Esophagus (tissue), 2 donors: ENCODE results near the gene TEX38. TPM values are rescaled to one million over a fixed set of nuclear protein-coding genes. Genes with fewer than 3 reads are reported as not detected.
"Not testable (repeated sequence)": the region's sequence is repeated elsewhere in the genome, so short reads cannot be mapped to it uniquely, and the experiment has no call there.

ENCODE experiments used
- H3K27ac ChIP-seq, 2 donors: one replicate each; pipeline ENCODE4 v1.5.1; 2013; ENCODE audit warnings: low read depth in 2 of 2, mild to moderate bottlenecking in 2 of 2, inconsistent platforms in 1 of 2, low read length in 1 of 2, moderate library complexity in 1 of 2
- H3K27me3 ChIP-seq, 2 donors: one replicate each; pipeline ENCODE4 v1.6.1; 2013; ENCODE audit warnings: low read length in 2 of 2, control low read depth in 1 of 2, mild to moderate bottlenecking in 1 of 2; ENCODE audit not compliant: insufficient read depth in 2 of 2, control insufficient read depth in 1 of 2
- H3K36me3 ChIP-seq, 2 donors: one replicate each; pipeline ENCODE4 v1.6.1; 2013; ENCODE audit warnings: low read length in 1 of 2; ENCODE audit not compliant: control insufficient read depth in 2 of 2, insufficient read depth in 2 of 2
- H3K4me1 ChIP-seq, 2 donors: one replicate each; pipeline ENCODE4 v1.6.1; 2013; ENCODE audit warnings: low read length in 1 of 2; ENCODE audit not compliant: control insufficient read depth in 2 of 2, insufficient read depth in 2 of 2
- H3K4me3 ChIP-seq, 2 donors: one replicate each; pipeline ENCODE4 v1.5.1; 2013; ENCODE audit warnings: low read length in 2 of 2, mild to moderate bottlenecking in 2 of 2, low read depth in 1 of 2, moderate library complexity in 1 of 2
- H3K9me3 ChIP-seq, 2 donors: one replicate each; pipeline ENCODE4 v1.6.1; 2013; ENCODE audit warnings: mild to moderate bottlenecking in 2 of 2, low read depth in 1 of 2, low read length in 1 of 2, moderate library complexity in 1 of 2; ENCODE audit not compliant: control insufficient read depth in 2 of 2, insufficient read depth in 1 of 2
- WGBS, 2 donors: extraction: QIAGEN DNeasy Blood & Tissue Kit; methylation state at CpG; one replicate each; pipeline ENCODE4 v1.1.7; 2013; 5-methylcytosine and 5-hydroxymethylcytosine counted together
- polyA plus RNA-seq, 2 donors: library from polyadenylated mRNA; stranded (reverse); fragments of 200-250 nt; gene quantifications; one replicate each; pipeline ENCODE4 v1.2.3, GENCODE V29; 2013
- donor health status: healthy with polysubstance abuse.
- donor health status: Bipolar disorder and iron deficiency.

The TEX38 gene
- polyA plus RNA-seq, 2 donors = not detected

DNA sequence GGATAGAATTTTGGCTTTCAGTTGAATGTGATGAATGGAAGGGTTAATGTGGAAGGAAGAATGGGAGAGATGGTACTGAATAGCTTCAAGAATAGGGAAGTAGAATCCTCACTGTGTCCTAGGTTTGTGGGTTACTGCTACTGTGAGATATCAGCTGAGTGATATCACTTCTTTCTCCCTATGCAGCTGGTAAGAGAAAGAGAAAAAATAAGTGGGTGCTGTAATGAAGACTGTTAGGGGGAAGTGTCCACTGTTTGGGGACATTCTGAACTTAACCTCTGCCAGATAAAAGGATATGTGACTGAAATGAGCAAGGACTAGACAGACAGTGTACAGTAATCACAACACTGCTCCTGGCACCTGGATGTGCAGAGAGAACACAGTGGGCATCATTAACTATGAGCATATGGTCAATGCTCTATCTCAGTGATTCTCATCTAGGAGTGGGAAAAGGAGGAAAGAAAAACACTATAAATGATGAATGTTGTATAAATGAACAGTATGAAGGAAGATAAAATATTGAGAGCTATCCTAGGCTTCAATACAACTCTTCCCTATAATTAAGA is 29.5 kb upstream of the TEX38 start:
- H3K27me3 ChIP-seq = no peaks in the 10 kb centered on the region
- no peak overlapping the region for H3K4me3 ChIP-seq
- H3K27ac ChIP-seq = no peak overlapping the region
- no peaks in the 10 kb centered on the region for H3K4me1 ChIP-seq
- no peaks in the 10 kb centered on the region for H3K9me3 ChIP-seq
- H3K36me3 ChIP-seq = no peaks in the 10 kb centered on the region

DNA sequence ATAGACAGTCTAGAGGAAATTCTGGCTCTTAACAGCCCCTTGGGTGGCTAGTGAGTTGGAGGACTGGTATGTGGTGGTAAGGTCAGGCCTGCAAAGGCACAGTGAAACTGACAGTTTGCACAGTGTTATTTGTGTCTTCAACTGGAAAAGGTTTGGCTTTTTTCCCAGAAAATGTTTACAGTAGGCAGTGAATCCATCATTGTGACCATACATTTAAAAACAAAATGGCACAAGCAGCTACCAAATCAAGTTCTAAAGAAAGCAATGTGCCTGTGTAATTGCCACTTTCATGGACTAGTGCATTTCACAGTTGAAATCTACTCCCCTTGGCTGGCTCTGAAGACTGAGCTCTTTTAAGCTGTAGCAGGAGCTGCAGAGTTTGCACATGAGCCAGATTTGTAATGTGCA is 28.3 kb upstream of the TEX38 start:
- Histone ChIP-seq H3K4me3 (no peak overlapping the region), H3K27ac (peak overlapping the region; percentile 7 to 26)

DNA sequence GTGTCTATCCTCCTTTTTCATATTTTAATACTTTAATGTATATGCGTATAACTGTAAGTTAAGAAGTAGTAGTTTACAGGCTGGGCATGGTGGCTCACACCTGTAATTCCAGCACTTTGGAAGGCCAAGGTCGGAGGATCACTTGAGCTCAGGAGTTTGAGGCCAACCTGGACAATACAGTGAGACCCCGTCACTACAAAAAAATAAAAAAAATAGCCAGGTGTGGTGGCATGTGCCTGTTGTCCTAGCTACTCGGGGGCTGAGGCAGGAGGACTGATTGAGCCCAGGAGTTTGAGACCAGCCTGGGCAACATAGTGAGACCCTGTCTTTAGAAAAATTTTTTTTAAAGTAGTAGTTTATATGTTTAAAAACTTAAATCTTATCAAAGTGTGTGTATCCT is 25.8 kb upstream of the TEX38 start:
- 94 to 97% methylated on average over 4 of the region's 4 CpGs for WGBS, 2 donors
- Histone ChIP-seq H3K4me3 (no peak overlapping the region), H3K36me3 (peaks cover 0 to 3% of the 10 kb centered on the region in 2 donors), H3K9me3 (peaks cover 0 to 3% of the 10 kb centered on the region in 2 donors), H3K27ac (no peak overlapping the region), H3K27me3 (no peaks in the 10 kb centered on the region), H3K4me1 (no peaks in the 10 kb centered on the region)

More for the DNA sequence above, 28.3 kb upstream of the TEX38 start:
- Histone ChIP-seq H3K4me1 (no peaks in the 10 kb centered on the region), H3K9me3 (no peaks in the 10 kb centered on the region), H3K36me3 (no peaks in the 10 kb centered on the region), H3K27me3 (no peaks in the 10 kb centered on the region)

DNA sequence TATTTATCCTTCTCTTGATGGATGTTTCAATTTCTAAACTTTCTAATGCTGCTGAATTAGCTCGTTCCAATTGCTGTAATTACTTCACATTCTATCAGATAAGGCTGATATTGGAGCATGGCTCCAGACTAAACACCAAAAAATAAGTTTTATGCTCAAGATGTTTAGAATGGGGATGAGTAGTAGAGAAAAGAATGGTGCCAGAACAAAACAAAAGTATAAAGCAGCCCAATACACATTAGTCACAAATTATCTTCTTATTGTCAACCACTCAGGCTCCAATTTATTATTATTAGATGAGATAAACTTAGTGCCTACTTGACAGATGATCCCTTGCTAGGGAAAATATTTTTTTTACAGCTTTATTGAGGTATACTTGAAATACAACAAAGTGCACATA is 25.3 kb upstream of the TEX38 start:
- Histone ChIP-seq H3K4me3 (no peak overlapping the region), H3K4me1 (no peaks in the 10 kb centered on the region), H3K36me3 (peaks cover 0 to 3% of the 10 kb centered on the region in 2 donors), H3K27me3 (no peaks in the 10 kb centered on the region), H3K27ac (no peak overlapping the region), H3K9me3 (peaks cover 0 to 3% of the 10 kb centered on the region in 2 donors)
- 79 to 83% methylated on average over 1 of the region's 1 CpG for WGBS, 2 donors

DNA sequence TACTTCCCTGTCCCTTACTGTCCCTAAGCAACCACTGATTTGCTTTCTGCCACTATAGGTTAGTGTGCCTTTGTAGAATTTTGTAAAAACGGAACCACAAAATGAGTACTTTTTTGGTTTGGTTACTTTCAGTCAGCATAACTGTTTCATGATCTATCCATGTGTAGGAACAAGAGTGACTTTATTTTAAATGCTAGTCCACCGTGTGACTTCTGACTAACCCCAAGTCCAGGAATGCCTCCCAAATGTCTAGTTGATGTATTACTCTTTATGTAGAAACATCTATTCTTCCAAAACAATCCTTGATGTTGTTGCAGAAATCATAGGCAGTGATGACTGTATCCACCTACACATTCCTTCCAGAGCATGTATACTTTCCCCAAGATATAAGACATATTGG is 24.8 kb upstream of the TEX38 start:
- Histone ChIP-seq H3K27me3 (no peaks in the 10 kb centered on the region), H3K36me3 (peaks cover 0 to 3% of the 10 kb centered on the region in 2 donors), H3K4me1 (no peaks in the 10 kb centered on the region), H3K27ac (no peak overlapping the region), H3K9me3 (peaks cover 0 to 3% of the 10 kb centered on the region in 2 donors), H3K4me3 (no peak overlapping the region)
- WGBS, 2 donors = 85 to 86% methylated on average over 2 of the region's 2 CpGs

DNA sequence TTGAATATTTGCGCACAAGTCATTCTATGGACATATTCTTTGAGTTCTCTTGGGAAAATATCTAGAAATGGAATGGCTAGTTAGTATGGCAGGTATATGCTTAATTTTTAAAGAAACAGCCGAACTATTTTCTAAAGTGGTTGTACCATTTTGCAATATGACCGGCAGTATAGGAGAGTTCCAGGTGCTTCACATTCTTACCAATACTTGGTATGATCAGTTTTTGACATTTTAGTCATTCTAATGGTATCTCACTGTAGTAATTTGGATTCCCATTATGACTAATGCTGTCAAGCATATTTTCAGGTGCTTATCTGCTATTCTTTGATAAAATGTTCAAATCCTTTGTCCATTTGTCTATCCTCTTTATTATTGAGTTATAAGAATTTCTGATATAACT is 24.0 kb upstream of the TEX38 start:
- Histone ChIP-seq H3K27ac (no peak overlapping the region), H3K9me3 (peaks cover 0 to 3% of the 10 kb centered on the region in 2 donors), H3K4me3 (no peak overlapping the region), H3K27me3 (no peaks in the 10 kb centered on the region), H3K36me3 (peaks cover 0 to 3% of the 10 kb centered on the region in 2 donors), H3K4me1 (no peaks in the 10 kb centered on the region)
- WGBS, 2 donors = 97% methylated on average over 3 of the region's 3 CpGs

DNA sequence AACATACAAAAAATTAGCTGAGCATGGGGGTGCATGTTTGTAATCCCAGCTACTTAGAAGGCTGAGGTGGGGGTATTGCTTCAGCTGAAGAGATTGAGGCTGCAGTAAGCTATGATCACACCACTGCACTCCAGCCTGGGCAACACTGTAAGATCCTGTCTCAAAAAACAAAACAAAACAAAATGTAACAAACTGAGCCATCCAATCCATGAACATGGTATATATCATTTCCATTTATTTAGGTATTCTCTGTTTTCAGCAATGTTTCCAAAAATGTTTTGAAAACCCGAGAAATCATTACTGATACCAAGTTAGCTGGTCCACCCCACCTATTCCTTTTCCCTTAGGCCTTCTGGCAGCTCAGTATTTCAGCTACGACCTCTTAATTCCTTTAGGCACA is 21.9 kb upstream of the TEX38 start:
- WGBS, 2 donors = 95 to 96% methylated on average over 2 of the region's 2 CpGs
- Histone ChIP-seq H3K27ac (no peak overlapping the region), H3K36me3 (peaks cover 0 to 3% of the 10 kb centered on the region in 2 donors)

DNA sequence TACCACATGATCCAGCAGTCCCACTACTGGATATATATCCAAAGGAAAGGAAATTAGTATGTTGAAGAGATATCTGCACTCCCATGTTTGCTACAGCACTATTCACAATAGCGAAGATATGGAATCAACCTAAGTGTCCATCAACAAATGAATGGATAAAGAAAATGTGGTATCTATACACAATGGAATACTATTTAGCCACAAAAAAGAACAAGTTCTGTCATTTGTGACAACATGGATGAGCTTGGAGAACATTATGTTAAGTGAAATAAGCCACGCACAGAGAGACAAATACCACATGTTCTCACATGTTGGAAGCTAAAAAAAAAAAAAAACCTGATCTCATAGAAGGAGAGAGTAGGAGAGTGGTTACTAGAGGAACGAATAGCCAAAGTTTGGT is 21.2 kb upstream of the TEX38 start:
- H3K4me1 ChIP-seq = no peaks in the 10 kb centered on the region
- peaks cover 0 to 3% of the 10 kb centered on the region in 2 donors for H3K36me3 ChIP-seq
- H3K9me3 ChIP-seq = peaks cover 0 to 3% of the 10 kb centered on the region in 2 donors
- H3K27me3 ChIP-seq = no peaks in the 10 kb centered on the region
- 89 to 97% methylated on average over 3 of the region's 3 CpGs for WGBS, 2 donors
- H3K4me3 ChIP-seq = no peak overlapping the region
- H3K27ac ChIP-seq = no peak overlapping the region

More for the DNA sequence above, 21.9 kb upstream of the TEX38 start:
- no peaks in the 10 kb centered on the region for H3K27me3 ChIP-seq
- no peak overlapping the region for H3K4me3 ChIP-seq
- H3K9me3 ChIP-seq = peaks cover 0 to 3% of the 10 kb centered on the region in 2 donors
- no peaks in the 10 kb centered on the region for H3K4me1 ChIP-seq

DNA sequence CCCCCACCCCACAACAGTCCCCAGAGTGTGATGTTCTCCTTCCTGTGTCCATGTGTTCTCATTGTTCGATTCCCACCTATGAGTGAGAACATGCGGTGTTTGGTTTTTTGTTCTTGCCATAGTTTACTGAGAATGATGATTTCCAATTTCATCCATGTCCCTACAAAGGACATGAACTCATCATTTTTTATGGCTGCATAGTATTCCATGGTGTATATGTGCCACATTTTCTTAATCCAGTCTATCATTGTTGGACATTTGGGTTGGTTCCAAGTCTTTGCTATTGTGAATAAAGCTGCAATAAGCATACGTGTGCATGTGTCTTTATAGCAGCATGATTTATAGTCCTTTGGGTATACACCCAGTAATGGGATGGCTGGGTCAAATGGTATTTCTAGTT is 20.5 kb upstream of the TEX38 start:
- H3K9me3 ChIP-seq, H3K36me3 ChIP-seq: not testable (repeated sequence)
- 84 to 88% methylated on average over 3 of the region's 3 CpGs for WGBS, 2 donors

DNA sequence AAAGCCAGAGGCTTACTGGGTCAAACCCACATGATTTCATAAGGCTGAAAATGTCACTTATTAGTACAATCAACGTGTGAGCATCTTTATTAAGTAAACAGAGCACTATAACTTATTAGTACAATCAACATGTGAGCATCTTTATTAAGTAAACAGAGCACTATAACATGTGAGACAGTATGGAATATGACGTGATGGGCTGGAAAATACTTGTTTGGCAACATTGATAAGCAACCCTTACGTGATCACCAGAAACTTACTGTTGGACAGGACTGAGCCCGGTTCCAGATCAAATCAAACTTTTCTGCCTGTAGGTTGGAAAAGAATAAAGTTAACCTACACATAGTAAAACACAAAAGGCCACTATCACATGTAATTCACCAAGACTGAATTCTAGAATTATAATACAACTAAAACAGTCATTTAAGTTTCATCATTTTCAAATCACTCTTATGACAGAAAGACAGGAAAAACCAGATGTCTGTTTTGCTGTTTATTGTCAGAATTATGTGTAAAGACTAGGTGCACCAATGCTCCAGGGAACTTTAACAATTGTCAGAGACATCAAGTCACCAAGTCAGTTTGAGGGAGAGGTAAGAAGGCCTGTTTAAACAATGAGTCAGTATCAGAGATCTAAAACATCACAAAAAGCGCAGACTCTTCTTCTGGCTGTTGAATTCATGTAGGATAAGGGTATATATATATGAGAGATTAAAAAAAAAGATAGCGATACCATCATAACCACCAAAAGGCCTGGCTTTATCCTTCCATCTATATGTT is 19.1 kb upstream of the TEX38 start:
- Histone ChIP-seq H3K4me3 (no peak overlapping the region), H3K4me1 (no peaks in the 10 kb centered on the region), H3K27ac (peak overlapping the region in 1 of 2 donors; percentile 27), H3K27me3 (no peaks in the 10 kb centered on the region), H3K36me3 (peaks cover 3% of the 10 kb centered on the region in 2 donors), H3K9me3 (peaks cover 0 to 3% of the 10 kb centered on the region in 2 donors)
- 62 to 65% methylated on average over 6 of the region's 6 CpGs for WGBS, 2 donors

More for the DNA sequence above, 20.5 kb upstream of the TEX38 start:
- not testable (repeated sequence) for H3K4me3 ChIP-seq, H3K27me3 ChIP-seq, H3K4me1 ChIP-seq, H3K27ac ChIP-seq
